SK-N-MC (cell line): ENCODE data around the gene STRN4.

Source experiments
- EZH2 ChIP-seq: fragments of 200-600 bp; sonication (generic); IDR thresholded peaks from one replicate; pipeline ENCODE4 v1.6.1; 2017; ENCODE audit warnings: antibody characterized with exemption
- POLR2AphosphoS5 ChIP-seq: IDR thresholded peaks from 2 replicates; pipeline ENCODE4 v1.6.1; 2012; ENCODE audit warnings: mild to moderate bottlenecking, low read depth, low read length, borderline replicate concordance

- TF ChIP-seq POLR2AphosphoS5: no peak
- TF ChIP-seq EZH2: no peak
Observed at GRCh38 chr19:46678110-46678732, 68.0 kb downstream of the STRN4 start.
